ENCODE results near the gene CELSR1. TPM values are rescaled to one million over a fixed set of nuclear protein-coding genes. Genes with fewer than 3 reads are reported as not detected.

Gene CELSR1
- total and polyA plus RNA-seq, 2 donors (not counting 1 experiment from before 2014, with no cell fraction given), result 30.2 to 34.8 TPM

DNA sequence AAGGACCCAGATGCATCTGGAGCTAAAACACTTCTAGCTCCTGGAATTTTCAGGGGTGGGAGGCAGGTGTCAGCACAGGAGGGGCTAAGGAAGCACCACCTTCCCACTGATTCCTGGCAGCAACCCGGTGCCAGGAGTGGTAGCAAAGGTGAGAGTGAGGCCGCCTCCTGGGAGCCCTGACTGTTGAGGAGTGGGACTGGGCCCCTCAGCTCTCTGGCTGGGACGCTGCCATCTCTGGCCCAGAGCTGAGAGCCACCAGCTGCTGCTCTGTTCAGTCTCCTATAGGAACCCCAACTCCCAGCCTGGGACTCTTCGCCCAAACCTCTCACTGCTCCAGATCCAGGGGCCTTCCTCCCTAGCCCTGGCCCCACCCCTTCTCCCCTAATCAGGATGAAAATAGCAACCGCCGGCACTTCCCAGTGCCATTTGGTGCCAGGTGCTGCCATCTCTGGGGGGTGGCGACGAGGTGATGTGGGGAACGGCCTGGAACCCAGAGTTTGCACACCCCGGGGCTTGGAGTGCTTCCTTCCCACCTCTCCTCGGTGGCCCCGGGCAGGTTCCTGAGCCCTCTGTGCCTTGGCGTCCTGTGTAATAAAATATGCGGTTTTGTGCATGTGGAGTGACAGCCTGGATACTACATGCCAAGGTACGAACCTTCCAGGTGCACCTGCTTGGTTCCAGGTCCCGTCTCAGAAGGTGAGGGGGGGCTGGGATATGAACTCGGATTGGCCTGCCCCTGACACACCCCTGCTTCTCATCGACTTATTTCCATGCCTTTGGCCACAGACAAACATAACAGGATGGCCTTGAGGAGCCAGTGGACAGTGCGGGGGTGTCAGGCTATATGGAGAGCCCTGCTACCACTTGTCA lies 35.7 kb upstream of the CELSR1 start:
- Mint-ChIP-seq H3K4me3 (no peak overlapping the region), H3K9me3 (ENCODE audit: insufficient read depth) (peaks cover 2% of the 10 kb centered on the region), H3K27me3 (no peaks in the 10 kb centered on the region), H3K27ac (no peak overlapping the region), H3K4me1 (peaks cover 20% of the 10 kb centered on the region)
- TF ChIP-seq CTCF (IDR thresholded peaks at IDR 0.05) (no peak), EZH2 (IDR thresholded peaks at IDR 0.05; ENCODE audit: borderline replicate concordance, insufficient read depth, low read depth, low read length, poor library complexity, severe bottlenecking) (no peak)
- peaks cover 5% of the 10 kb centered on the region for H4K20me1 ChIP-seq (ENCODE audit: control insufficient read depth, insufficient read depth, low read length, poor library complexity, severe bottlenecking)
- H2AFZ ChIP-seq (ENCODE audit: insufficient read depth, low read depth, low read length, poor library complexity, severe bottlenecking), result no peak overlapping the region
- POLR2A ChIA-PET, result no interaction called here
- peaks cover 7% of the 10 kb centered on the region for H3K79me2 ChIP-seq (ENCODE audit: control insufficient read depth, insufficient read depth, low read length)
- no peak for ATAC-seq (ENCODE audit: low read depth)
- CTCF ChIA-PET, result interaction anchor here (1.6 kb wide), 1 partner anchor 9 kb away, joined by 7 read pairs; no protein-coding TSS in a partner anchor
- H3K9me3 ChIP-seq (ENCODE audit: control extremely low read depth in 1 of 3, control insufficient read depth in 2 of 3, insufficient read depth in 1 of 3, low read length in 2 of 3), result peaks cover 0 to 28% (median 11%) of the 10 kb centered on the region in 3 donors
- no peak overlapping the region for H3K4me2 ChIP-seq (replicated peaks; ENCODE audit: low read depth, low read length, poor library complexity, severe bottlenecking)
- H3K9ac ChIP-seq (ENCODE audit: low read length), result no peak overlapping the region
- H3K4me1 ChIP-seq (ENCODE audit: control insufficient read depth in 2 of 2, insufficient read depth in 2 of 2, low read length in 2 of 2), result peaks cover 18% of the 10 kb centered on the region in 2 donors
- no peak overlapping the region for H3K4me3 ChIP-seq (ENCODE audit: control extremely low read depth in 1 of 5, extremely low read depth in 1 of 5, insufficient read depth in 1 of 5, low read depth in 2 of 5, low read length in 4 of 5)
- H3K36me3 ChIP-seq (replicated peaks in 1 of 2; ENCODE audit: control extremely low read depth in 1 of 2, control insufficient read depth in 1 of 2, extremely low read depth in 1 of 2, insufficient read depth in 2 of 2, low read length in 1 of 2), result no peaks in the 10 kb centered on the region
- no peaks in the 10 kb centered on the region for H3K27me3 ChIP-seq (replicated peaks in 1 of 4; ENCODE audit: control extremely low read depth in 1 of 4, control insufficient read depth in 3 of 4, insufficient read depth in 4 of 4, low read length in 3 of 4)
- no peak for DNase-seq
- WGBS (ENCODE audit: insufficient coverage), result 95% methylated on average over 19 of the region's 19 CpGs
- intact Hi-C loops (cut with micrococcal nuclease), result no loop called here
- no peak overlapping the region for H3K27ac ChIP-seq (ENCODE audit: low read length in 2 of 2)

GRCh38 chr22:46571642-46572250 lies 34.3 kb upstream of the CELSR1 start:
- DNase-seq, result no peak

More at GRCh38 chr22:46571642-46572250, 34.3 kb upstream of the CELSR1 start:
- Histone ChIP-seq H3K9ac (ENCODE audit: low read length) (no peak overlapping the region), H3K4me3 (ENCODE audit: control extremely low read depth in 1 of 5, extremely low read depth in 1 of 5, insufficient read depth in 1 of 5, low read depth in 2 of 5, low read length in 4 of 5) (no peak overlapping the region), H3K4me1 (ENCODE audit: control insufficient read depth in 2 of 2, insufficient read depth in 2 of 2, low read length in 2 of 2) (peaks cover 11 to 12% of the 10 kb centered on the region in 2 donors), H3K79me2 (ENCODE audit: control insufficient read depth, insufficient read depth, low read length) (no peaks in the 10 kb centered on the region), H3K27ac (ENCODE audit: low read length in 2 of 2) (no peak overlapping the region), H3K4me2 (replicated peaks; ENCODE audit: low read depth, low read length, poor library complexity, severe bottlenecking) (no peak overlapping the region), H3K27me3 (replicated peaks in 1 of 4; ENCODE audit: control extremely low read depth in 1 of 4, control insufficient read depth in 3 of 4, insufficient read depth in 4 of 4, low read length in 3 of 4) (no peaks in the 10 kb centered on the region), H3K36me3 (replicated peaks in 1 of 2; ENCODE audit: control extremely low read depth in 1 of 2, control insufficient read depth in 1 of 2, extremely low read depth in 1 of 2, insufficient read depth in 2 of 2, low read length in 1 of 2) (no peaks in the 10 kb centered on the region), H4K20me1 (ENCODE audit: control insufficient read depth, insufficient read depth, low read length, poor library complexity, severe bottlenecking) (no peaks in the 10 kb centered on the region), H2AFZ (ENCODE audit: insufficient read depth, low read depth, low read length, poor library complexity, severe bottlenecking) (no peak overlapping the region), H3K9me3 (ENCODE audit: control extremely low read depth in 1 of 3, control insufficient read depth in 2 of 3, insufficient read depth in 1 of 3, low read length in 2 of 3) (peaks cover 0 to 28% (median 11%) of the 10 kb centered on the region in 3 donors)
- Mint-ChIP-seq H3K4me3 (no peak overlapping the region), H3K27ac (no peak overlapping the region), H3K27me3 (no peaks in the 10 kb centered on the region), H3K4me1 (peaks cover 16% of the 10 kb centered on the region), H3K9me3 (ENCODE audit: insufficient read depth) (peaks cover 2% of the 10 kb centered on the region)
- TF ChIP-seq EZH2 (IDR thresholded peaks at IDR 0.05; ENCODE audit: borderline replicate concordance, insufficient read depth, low read depth, low read length, poor library complexity, severe bottlenecking) (no peak), CTCF (IDR thresholded peaks at IDR 0.05) (no peak)
- 100% methylated on average over 5 of the region's 7 CpGs for WGBS (ENCODE audit: insufficient coverage)
- CTCF ChIA-PET, result interaction anchor here (1.3 kb wide), 1 partner anchor 8 kb away, joined by 3 read pairs; no protein-coding TSS in a partner anchor
- intact Hi-C loops (cut with micrococcal nuclease), result no loop called here
- POLR2A ChIA-PET, result no interaction called here
- no peak for ATAC-seq (ENCODE audit: low read depth)
